IMR-90 (cell line): Measurements from ENCODE around the gene TBXAS1.

Experiments
- MXI1 ChIP-seq: IDR thresholded peaks from 2 replicates; pipeline ENCODE4 v1.6.1; 2012; ENCODE audit warnings: low read depth, mild to moderate bottlenecking, low read length, moderate library complexity, borderline replicate concordance
- TF ChIP-seq, protein P1 (sequence below): fragments of 150-350 bp; IDR thresholded peaks from 2 replicates; pipeline ENCODE4 v1.6.1; 2017; ENCODE audit warnings: mild to moderate bottlenecking, antibody characterized with exemption, low read length, low read depth
- TF ChIP-seq, protein P2 (sequence below): conservative IDR thresholded peaks from 2 replicates; pipeline ENCODE4 v1.5.1; 2012; ENCODE audit warnings: mild to moderate bottlenecking, low read depth, low read length, improper control_type of control experiment

- TF ChIP-seq MXI1, result no peak
- TF ChIP-seq, protein P1, sequence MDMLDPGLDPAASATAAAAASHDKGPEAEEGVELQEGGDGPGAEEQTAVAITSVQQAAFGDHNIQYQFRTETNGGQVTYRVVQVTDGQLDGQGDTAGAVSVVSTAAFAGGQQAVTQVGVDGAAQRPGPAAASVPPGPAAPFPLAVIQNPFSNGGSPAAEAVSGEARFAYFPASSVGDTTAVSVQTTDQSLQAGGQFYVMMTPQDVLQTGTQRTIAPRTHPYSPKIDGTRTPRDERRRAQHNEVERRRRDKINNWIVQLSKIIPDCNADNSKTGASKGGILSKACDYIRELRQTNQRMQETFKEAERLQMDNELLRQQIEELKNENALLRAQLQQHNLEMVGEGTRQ, result no peak
- TF ChIP-seq, protein P2, sequence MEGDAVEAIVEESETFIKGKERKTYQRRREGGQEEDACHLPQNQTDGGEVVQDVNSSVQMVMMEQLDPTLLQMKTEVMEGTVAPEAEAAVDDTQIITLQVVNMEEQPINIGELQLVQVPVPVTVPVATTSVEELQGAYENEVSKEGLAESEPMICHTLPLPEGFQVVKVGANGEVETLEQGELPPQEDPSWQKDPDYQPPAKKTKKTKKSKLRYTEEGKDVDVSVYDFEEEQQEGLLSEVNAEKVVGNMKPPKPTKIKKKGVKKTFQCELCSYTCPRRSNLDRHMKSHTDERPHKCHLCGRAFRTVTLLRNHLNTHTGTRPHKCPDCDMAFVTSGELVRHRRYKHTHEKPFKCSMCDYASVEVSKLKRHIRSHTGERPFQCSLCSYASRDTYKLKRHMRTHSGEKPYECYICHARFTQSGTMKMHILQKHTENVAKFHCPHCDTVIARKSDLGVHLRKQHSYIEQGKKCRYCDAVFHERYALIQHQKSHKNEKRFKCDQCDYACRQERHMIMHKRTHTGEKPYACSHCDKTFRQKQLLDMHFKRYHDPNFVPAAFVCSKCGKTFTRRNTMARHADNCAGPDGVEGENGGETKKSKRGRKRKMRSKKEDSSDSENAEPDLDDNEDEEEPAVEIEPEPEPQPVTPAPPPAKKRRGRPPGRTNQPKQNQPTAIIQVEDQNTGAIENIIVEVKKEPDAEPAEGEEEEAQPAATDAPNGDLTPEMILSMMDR, result no peak
These were observed 9.0 kb upstream of the TBXAS1 start for GRCh38 chr7:139820089-139820488.
